Lower lobe of right lung (tissue), 2 donors: ENCODE data around the gene AUTS2. TPM values are rescaled to one million over a fixed set of nuclear protein-coding genes. Genes with fewer than 3 reads are reported as not detected.

Source experiments
- ATAC-seq, 2 donors: fragments of 200-7000 bp; cut with Tn5 transposase; one replicate each; pipeline ENCODE4 v1.9.1; 2020 to 2022; ENCODE audit warnings: mild to moderate bottlenecking in 2 of 2, moderate library complexity in 2 of 2
- DNase-seq: peaks from one replicate; pipeline ENCODE4 v3.0.0-alpha.2; 2020
- H3K27ac ChIP-seq: fragments of 200-600 bp; one replicate; pipeline ENCODE4 v1.8.0; 2022
- H3K27me3 ChIP-seq: fragments of 200-600 bp; one replicate; pipeline ENCODE4 v1.8.0; 2022; ENCODE audit warnings: low read depth
- H3K36me3 ChIP-seq: fragments of 200-600 bp; one replicate; pipeline ENCODE4 v1.8.0; 2022; ENCODE audit warnings: mild to moderate bottlenecking
- H3K4me1 ChIP-seq: fragments of 200-600 bp; one replicate; pipeline ENCODE4 v1.8.0; 2022
- H3K4me3 ChIP-seq: fragments of 200-600 bp; one replicate; pipeline ENCODE4 v1.8.0; 2022; ENCODE audit warnings: mild to moderate bottlenecking
- H3K9me3 ChIP-seq: fragments of 200-600 bp; one replicate; pipeline ENCODE4 v1.8.0; 2022
- intact Hi-C: fragments of 100-400 bp; cut with DNase I; formaldehyde crosslinking; loops from one replicate; pipeline ENCODE4 v1.11.0; 2022
- total RNA-seq: library from RNA; stranded (reverse); fragmentation: NEBNext Ultra II Directional; extraction: Animal tissue kit (Norgen Biotek cat#: 25700); gene quantifications from one replicate; pipeline ENCODE4 v1.2.1, GENCODE V29; 2021
- TF ChIP-seq, protein P1 (sequence below): fragments of 200-600 bp; IDR thresholded peaks from one replicate; pipeline ENCODE4 v1.8.0; 2022; ENCODE audit warnings: antibody characterized with exemption, mild to moderate bottlenecking
- donor health status: DM: no; HTN: yes; CAD: no; lungs with severe emphysema.

Gene AUTS2
- total RNA-seq, 1 donor from 2014 or later = 45.7 TPM

DNA sequence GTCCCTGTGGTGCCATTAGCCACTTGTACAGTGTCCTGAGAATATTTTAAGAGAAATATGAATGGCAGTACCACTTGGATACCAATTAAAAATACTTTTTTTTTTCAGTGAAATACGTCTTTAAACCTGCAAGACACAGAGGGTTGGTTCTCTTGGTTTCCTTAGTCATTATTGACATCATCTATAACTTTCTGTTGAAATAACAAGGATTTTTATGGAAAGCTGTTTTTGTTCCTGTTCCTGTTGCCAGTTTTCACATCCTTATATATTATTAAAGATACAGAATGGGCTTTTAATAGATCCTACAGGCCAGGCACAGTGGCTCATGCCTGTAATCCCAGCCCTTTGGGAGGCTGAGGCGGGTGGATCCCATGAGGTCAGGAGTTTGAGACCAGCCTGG, 579.9 kb downstream of the AUTS2 start:
- Histone ChIP-seq H3K9me3 (no peaks in the 10 kb centered on the region), H3K4me3 (no peak overlapping the region), H3K4me1 (peaks cover 7% of the 10 kb centered on the region), H3K27ac (no peak overlapping the region), H3K27me3 (no peaks in the 10 kb centered on the region), H3K36me3 (no peaks in the 10 kb centered on the region)
- intact Hi-C loops = no loop called here
- no peak for ATAC-seq
- TF ChIP-seq, protein P1, sequence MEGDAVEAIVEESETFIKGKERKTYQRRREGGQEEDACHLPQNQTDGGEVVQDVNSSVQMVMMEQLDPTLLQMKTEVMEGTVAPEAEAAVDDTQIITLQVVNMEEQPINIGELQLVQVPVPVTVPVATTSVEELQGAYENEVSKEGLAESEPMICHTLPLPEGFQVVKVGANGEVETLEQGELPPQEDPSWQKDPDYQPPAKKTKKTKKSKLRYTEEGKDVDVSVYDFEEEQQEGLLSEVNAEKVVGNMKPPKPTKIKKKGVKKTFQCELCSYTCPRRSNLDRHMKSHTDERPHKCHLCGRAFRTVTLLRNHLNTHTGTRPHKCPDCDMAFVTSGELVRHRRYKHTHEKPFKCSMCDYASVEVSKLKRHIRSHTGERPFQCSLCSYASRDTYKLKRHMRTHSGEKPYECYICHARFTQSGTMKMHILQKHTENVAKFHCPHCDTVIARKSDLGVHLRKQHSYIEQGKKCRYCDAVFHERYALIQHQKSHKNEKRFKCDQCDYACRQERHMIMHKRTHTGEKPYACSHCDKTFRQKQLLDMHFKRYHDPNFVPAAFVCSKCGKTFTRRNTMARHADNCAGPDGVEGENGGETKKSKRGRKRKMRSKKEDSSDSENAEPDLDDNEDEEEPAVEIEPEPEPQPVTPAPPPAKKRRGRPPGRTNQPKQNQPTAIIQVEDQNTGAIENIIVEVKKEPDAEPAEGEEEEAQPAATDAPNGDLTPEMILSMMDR = no peak
- DNase-seq = no peak

DNA sequence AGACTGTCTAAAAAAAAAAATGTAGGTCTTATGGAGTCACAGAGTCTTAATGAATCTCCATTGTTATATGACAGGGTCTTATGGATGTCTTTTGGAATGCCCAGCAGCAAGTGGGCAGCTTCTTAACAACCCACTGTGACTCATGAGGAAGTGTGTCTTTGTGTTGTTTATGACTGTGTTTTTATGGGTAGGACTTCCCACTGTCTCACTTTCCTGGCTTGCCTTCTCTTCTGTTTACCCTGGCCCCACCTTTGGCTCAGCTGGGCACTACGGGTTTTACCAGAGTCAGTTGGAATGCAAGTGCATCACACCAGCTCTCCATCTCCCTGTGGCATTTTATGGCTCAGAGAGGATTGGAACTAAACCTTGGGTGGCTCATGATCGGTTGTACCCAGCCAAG, 580.5 kb downstream of the AUTS2 start:
- peak; percentile 51 for DNase-seq
- H3K4me3 ChIP-seq = no peak overlapping the region
- no peaks in the 10 kb centered on the region for H3K9me3 ChIP-seq
- intact Hi-C loops = no loop called here
- ATAC-seq = peak; percentile 73 to 85
- H3K36me3 ChIP-seq = no peaks in the 10 kb centered on the region
- TF ChIP-seq, protein P1 = no peak
- H3K27me3 ChIP-seq = no peaks in the 10 kb centered on the region
- H3K27ac ChIP-seq = no peak overlapping the region
- H3K4me1 ChIP-seq = peaks cover 7% of the 10 kb centered on the region

GRCh38 chr7:70182521-70182920, 584.2 kb downstream of the AUTS2 start:
- intact Hi-C loops = no loop called here
- Histone ChIP-seq H3K4me3 (no peak overlapping the region), H3K27me3 (no peaks in the 10 kb centered on the region), H3K4me1 (peaks cover 7% of the 10 kb centered on the region), H3K27ac (no peak overlapping the region), H3K36me3 (no peaks in the 10 kb centered on the region), H3K9me3 (no peaks in the 10 kb centered on the region)
- DNase-seq (no peak), ATAC-seq (no peak)
- TF ChIP-seq, protein P1 = no peak

DNA sequence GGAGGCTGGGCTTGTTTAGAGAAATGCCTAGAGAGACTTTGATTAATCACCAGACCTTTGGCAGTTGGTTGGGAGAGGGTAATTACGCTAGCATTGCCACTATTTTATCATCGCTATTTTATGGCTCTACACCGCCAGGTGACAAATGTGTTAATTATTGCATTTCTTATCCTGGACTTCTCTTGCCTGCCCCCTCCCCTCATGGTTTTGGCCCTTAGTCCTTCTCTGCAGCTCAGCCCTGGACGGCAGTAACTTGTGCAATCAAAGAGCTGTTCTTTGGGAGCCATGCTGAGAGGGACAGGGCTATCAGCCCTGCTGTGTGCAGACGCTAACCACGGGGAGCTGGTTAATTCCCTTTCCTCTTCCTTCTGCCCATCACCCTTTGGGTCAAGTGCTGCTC, 585.0 kb downstream of the AUTS2 start:
- H3K27ac ChIP-seq = no peak overlapping the region
- TF ChIP-seq, protein P1 = no peak

GRCh38 chr7:70188901-70189650, 590.8 kb downstream of the AUTS2 start:
- DNase-seq (no peak), ATAC-seq (no peak)
- Histone ChIP-seq H3K27ac (no peak overlapping the region), H3K9me3 (peaks cover 4% of the 10 kb centered on the region), H3K36me3 (no peaks in the 10 kb centered on the region), H3K27me3 (no peaks in the 10 kb centered on the region), H3K4me3 (no peak overlapping the region), H3K4me1 (no peaks in the 10 kb centered on the region)
- intact Hi-C loops = no loop called here
- TF ChIP-seq, protein P1 = no peak

More for the DNA sequence above, 585.0 kb downstream of the AUTS2 start:
- H3K36me3 ChIP-seq = no peaks in the 10 kb centered on the region
- no peaks in the 10 kb centered on the region for H3K27me3 ChIP-seq
- no peak overlapping the region for H3K4me3 ChIP-seq
- intact Hi-C loops = no loop called here
- DNase-seq = no peak
- H3K4me1 ChIP-seq = peaks cover 7% of the 10 kb centered on the region
- H3K9me3 ChIP-seq = no peaks in the 10 kb centered on the region
- no peak for ATAC-seq
